RWPE1 (cell line): Measurements from ENCODE around the gene SRSF1.

ENCODE experiments used
- CTCF ChIA-PET: fragments of 350-600 bp; sonication (Branson Sonifier 250); formaldehyde crosslinking; extraction: SDS; loops from one replicate; lab custom pipeline; 2021; lab: Yijun Ruan, JAX
- POLR2A ChIA-PET: fragments of 400-600 bp; formaldehyde crosslinking; extraction: SDS; loops from one replicate; lab custom pipeline; 2020; ENCODE audit warnings: antibody characterized with exemption; ENCODE audit not compliant: low non-redundant PET; lab: Yijun Ruan, JAX
- DNase-seq: peaks from one replicate; pipeline ENCODE4 v3.0.0; 2012; ENCODE audit warnings: low spot score
- H3K27ac ChIP-seq: fragments of 450-650 bp; 2 replicates; pipeline ENCODE4 v1.5.1; 2017
- TF ChIP-seq, protein P1 (sequence below): fragments of 450-650 bp; conservative IDR thresholded peaks from 2 replicates; pipeline ENCODE4 v1.5.1; 2017; ENCODE audit warnings: low read depth, mild to moderate bottlenecking

SRSF1 gene

DNA sequence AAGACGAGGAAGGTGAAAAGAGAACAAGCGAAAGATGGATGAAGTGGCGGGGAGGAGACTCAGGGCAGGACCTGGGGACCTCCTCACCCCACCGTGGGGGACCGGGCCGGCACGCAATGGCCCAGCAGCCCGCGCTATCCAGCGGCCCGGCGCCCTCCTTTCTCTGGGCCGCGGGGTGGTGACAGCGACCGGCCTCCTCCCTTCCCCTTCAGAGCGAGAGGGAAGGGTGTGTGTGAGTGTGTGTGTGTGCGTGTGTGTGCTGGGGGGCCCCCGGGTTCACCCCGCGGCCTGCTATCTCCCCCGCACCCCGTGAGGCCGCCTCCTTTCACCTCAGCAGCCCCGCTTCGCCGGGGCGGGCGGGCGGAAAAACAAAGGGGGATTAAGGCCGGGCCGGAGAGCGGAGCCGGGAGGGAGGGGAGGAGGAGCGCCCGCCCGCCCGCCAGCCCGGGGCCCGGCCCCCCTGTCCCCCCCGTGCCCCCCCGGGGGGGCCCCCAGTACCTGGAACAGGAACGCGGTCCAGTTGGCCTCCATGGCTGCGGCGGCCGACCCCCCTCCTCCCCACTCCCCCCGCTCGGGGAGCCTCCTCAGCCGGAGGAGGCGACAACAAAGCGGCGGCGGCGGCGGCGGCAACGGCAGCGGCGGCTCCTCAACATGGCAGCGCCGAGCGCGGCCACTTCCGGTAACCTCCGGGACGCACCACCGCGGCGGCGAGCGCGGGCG, 19.3 kb downstream of the SRSF1 start, which contains the start of gene VEZF1:
VEZF1 (minus strand) TSS at position 674 of the 720 bp plus-strand sequence; CDS start at position 531, 143 bp downstream.
- peak; percentile 83 for DNase-seq
- CTCF ChIA-PET = interaction anchor here (0.7 to 1.4 kb wide), 3 partner anchors 12 to 39 kb away, joined by 3 to 4 read pairs (median 3); no protein-coding TSS in a partner anchor
- H3K27ac ChIP-seq = peak within 1 kb of the TSS; percentile 98
- POLR2A ChIA-PET = interaction anchor here (1.0 kb wide), 1 partner anchor 39 kb away, joined by 3 read pairs; no protein-coding TSS in a partner anchor
- TF ChIP-seq, protein P1, sequence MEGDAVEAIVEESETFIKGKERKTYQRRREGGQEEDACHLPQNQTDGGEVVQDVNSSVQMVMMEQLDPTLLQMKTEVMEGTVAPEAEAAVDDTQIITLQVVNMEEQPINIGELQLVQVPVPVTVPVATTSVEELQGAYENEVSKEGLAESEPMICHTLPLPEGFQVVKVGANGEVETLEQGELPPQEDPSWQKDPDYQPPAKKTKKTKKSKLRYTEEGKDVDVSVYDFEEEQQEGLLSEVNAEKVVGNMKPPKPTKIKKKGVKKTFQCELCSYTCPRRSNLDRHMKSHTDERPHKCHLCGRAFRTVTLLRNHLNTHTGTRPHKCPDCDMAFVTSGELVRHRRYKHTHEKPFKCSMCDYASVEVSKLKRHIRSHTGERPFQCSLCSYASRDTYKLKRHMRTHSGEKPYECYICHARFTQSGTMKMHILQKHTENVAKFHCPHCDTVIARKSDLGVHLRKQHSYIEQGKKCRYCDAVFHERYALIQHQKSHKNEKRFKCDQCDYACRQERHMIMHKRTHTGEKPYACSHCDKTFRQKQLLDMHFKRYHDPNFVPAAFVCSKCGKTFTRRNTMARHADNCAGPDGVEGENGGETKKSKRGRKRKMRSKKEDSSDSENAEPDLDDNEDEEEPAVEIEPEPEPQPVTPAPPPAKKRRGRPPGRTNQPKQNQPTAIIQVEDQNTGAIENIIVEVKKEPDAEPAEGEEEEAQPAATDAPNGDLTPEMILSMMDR = no peak

DNA sequence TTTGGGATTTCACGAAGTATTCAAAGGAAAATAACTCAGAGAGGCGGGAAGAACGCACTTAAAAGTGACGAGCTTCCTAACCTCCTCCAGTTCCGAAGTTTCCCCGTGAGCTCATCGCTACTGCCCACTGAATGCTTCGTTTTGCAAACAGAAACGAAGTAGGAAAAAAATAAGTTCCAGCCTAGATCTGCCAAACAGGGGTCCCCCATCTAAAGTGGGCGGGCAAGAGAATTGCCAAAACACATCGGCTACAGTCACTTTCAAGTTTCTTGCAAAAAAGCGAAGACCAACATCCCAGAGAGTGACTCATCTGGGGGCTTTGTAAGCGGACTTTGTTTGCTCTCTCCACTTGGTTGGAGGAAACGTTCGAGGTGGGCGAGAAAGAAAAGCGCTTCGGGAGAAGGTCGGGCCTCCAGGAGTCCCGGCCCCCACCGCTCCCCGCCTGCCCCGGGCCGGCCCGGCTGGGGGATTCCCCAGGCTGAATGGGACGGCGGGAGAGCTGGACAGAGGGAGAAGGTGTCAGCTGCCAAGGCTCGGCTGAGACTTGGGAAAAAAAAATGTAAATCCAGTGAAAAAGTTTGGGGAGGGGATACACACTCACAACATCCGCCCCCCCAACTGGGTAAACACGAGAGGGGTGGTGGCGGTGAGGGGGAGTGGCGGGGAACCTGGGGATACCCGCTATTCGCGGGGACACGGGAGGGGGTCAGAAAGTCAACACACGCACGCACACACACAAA, 20.0 kb downstream of the SRSF1 start:
- ChIA-PET POLR2A (no interaction called here), CTCF (interaction anchor here (1.0 to 1.7 kb wide), 3 partner anchors 13 to 129 kb away, joined by 3 to 8 read pairs (median 5); no protein-coding TSS in a partner anchor)
- no peak for DNase-seq
- H3K27ac ChIP-seq = peak overlapping the region; percentile 98
- TF ChIP-seq, protein P1 = no peak

DNA sequence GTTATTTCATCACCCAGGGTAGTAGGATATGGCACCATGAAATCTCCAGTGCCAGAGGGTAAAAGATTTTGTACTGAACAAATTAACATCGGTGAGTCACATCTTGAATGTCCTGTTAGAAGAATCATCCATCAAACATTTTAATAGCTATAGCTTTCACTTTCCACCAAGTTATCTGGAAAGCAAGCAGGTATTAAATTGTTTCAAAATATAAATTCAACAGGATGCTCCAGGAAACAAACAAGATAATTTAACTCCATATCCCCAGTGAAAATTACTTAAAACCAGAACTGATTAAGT, 21.4 kb downstream of the SRSF1 start:
- ChIA-PET POLR2A (no interaction called here), CTCF (interaction anchor here (0.6 to 1.7 kb wide), 8 partner anchors 14 to 366 kb away, joined by 3 to 8 read pairs (median 4); partner anchors contain the start of gene CUEDC1)
- TF ChIP-seq, protein P1 = no peak
- H3K27ac ChIP-seq = no peak overlapping the region
- DNase-seq = peak; percentile 87

DNA sequence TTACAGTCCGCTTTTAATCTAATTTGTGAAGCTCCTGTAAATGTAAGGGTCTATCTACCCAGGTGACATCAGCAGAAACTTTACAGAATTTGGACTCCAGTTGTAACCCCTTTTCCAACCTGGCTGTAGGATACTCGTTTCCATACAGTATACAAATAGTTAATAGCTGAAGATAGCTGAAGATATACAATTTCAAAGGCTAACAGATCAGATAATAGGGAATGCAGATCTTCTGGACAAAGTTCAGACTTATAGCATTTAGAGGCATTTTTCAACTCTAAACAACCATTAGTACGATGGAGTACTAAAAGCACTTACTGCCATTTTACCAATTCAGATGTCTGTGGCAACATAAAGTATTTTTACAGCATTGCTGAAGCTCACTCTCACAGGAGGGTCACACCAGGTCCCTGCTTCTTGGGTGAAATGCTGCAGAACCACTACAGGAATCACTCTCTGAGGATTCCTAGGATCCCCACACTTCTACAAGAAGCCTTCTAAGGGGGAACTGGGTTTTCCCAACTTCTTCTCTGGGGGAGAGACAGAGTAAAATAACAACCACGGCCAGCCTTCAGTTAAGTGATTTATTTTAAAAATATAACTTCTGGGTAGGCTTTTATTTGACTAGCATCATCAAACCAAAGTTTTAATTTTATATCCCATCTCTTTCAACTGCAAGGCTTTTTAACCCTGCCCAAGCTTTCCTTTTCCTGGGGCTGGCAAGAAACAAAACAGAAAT, 21.9 kb downstream of the SRSF1 start:
- ChIA-PET POLR2A (interaction anchor here (0.6 kb wide), 1 partner anchor 58 kb away, joined by 4 read pairs; no protein-coding TSS in a partner anchor), CTCF (interaction anchor here (0.7 to 1.7 kb wide), 5 partner anchors 14 to 366 kb away, joined by 3 to 8 read pairs (median 4); partner anchors contain the start of gene CUEDC1)
- DNase-seq = no peak
- TF ChIP-seq, protein P1 = no peak
- no peak overlapping the region for H3K27ac ChIP-seq

DNA sequence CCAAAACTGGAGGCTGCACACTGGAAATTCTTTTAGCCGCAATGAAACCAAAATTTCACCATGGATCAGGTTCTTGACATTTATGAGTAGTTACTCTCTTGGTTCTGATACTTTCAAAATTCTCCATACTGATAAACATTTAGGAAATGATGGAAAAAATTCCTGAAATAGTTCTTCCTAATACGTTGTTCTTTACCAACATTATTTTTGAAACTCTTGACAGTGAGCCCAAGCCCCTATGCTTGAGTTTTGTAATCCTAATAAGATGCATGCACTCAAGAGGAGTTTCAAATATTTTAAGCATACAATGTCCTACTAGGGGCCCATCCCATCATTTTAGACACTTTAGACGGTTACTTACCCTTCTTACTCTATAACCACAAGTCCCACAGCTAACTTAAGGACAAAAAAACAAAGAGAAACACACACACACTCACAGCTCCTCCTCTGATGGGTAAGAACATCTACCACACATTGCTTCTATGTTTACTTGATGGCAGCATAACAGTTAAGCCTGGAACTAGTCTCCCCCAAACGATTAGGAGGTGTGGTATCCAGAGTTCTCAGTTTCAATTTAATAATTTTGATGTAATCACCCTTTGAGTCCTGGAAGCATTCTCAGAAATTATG, 22.7 kb downstream of the SRSF1 start:
- CTCF ChIA-PET = no interaction called here
- POLR2A ChIA-PET = interaction anchor here (0.6 kb wide), 1 partner anchor 57 kb away, joined by 4 read pairs; no protein-coding TSS in a partner anchor
- TF ChIP-seq, protein P1 = no peak
- H3K27ac ChIP-seq = no peak overlapping the region
- DNase-seq = no peak
